ENCODE data around the gene PSMB7.
A peak's percentile ranks its signal among the peaks of the same experiment; 100 is the strongest.

PSMB7 gene

GRCh38 chr9:124415102-124415851 is at the start of gene PSMB7:
Gene PSMB7, minus strand, starts transcription at chr9:124415442. Its CDS starts 17 bp downstream, at chr9:124415425.
- DNase-seq = peak; percentile 98

GRCh38 chr9:124462739-124463138 is 47.5 kb upstream of the PSMB7 start:
- DNase-seq = no peak

DNA sequence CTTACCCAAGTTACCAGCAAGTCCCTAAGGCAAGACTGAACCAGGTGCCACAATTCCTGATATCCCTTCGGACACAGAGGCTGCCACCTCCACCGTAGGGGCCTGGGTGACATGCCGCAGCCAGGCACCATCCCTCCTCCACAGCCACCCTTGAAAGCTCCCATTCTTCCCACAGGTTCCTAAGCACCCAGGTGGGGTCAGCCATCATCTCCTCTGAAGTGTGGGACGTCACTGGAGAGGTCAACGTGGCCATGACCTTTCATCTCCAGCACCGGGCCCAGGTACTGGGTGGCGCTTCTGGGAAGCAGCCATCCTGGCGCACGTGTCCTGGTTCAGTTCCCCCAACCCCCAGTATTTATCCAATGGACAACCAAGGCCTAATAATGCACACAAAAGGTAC is 43.2 kb upstream of the PSMB7 start:
- DNase-seq = no peak

DNA sequence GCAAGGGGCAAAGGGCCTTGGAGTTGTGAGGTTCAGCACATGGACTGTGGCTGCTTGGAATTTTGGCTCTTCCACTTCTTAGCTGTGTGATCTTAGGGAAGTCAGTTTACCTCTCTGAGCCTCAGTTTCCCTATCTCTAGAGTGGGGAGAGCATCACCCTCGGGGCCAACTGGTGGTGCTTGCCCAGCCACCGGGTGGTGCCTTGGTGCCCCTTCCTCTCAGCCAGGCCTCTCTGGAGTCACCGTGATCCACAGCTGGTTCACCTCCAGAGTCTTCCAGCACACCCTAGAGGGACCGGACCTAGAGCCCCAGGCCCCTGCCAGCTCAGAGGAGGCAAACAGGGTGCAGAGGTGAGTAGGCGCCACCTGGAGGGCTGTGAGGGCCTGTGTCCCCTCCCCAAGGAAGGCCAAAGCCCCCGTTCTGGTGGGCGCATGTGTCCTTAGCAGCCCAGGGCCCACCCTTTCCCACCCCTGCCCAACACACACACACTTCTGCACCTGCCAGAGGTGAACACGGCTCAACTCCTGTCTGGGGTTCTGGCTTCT is 42.7 kb upstream of the PSMB7 start:
- no peak for DNase-seq

DNA sequence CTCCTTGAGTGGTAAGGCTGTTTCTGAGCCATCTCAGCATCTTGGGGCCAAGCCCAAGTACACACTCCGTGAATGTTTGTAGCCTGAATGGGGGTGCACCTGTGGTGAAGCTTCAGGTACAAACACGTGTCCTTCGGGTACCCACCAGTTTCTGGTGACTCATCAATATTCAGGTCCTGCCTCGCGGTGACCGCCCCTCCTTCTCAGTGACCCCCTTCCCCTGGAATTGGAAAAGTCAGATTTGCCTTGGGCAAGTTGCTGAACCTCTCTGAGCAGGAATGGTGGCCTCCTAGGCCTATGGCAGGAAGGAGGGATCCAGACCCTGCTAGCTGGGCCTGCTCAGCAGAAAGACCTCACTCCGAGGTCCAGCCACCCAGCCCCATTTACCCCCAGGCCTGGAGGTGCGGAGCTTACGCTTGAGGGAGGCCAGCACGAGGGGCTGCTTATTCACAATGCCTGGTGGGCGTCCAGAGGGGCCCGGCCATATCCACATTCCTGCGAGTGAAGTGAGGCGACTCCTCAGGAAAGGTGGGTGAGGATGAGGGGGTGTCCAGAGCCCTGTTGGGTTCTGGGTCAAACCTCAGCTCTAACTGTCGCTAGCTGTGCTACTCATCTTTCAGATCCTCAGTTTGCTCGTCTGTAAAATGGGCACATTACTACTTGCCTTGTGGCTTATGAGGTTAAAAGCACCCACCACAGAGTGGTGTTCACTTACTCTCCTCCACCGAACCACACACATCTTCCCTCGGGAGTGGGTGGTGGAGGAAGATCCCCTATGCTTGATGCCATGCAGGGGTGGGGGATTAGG is 42.0 kb upstream of the PSMB7 start:
- no peak for DNase-seq

DNA sequence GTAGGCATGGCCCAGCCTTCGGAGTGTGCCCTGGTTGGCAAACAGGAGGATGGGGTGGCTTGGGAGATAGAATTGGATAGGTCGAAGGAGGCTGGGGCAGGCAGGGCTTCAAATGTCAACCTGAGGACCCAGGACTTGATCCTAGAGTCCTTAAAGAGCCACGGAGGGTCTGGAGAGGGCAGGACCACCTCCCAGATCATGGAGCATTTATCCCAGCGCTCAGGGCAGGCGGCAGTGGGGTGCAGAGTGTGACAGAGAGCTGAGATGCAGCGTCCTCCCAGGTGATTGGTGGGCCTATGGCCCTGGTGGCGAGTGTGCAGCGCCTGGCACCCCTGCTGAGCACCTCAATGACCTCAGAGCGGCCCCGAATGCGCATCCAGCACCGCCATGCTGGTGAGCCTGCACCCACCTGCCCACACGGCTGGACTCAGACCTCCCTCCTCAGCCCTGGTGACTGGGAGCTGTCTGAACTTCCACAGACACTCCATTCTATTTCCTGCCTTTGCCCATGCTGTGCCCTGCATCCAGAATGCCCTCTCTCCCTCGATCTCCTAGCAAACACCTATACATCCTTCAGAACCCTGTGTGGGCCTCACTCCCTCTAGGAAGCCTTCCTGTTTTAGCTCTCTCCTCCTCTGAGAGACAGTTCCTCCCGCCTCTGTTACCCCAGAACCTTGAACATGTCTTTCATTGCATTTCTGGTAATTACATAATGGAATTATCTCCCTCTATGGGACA is 41.3 kb upstream of the PSMB7 start:
- no peak for DNase-seq

DNA sequence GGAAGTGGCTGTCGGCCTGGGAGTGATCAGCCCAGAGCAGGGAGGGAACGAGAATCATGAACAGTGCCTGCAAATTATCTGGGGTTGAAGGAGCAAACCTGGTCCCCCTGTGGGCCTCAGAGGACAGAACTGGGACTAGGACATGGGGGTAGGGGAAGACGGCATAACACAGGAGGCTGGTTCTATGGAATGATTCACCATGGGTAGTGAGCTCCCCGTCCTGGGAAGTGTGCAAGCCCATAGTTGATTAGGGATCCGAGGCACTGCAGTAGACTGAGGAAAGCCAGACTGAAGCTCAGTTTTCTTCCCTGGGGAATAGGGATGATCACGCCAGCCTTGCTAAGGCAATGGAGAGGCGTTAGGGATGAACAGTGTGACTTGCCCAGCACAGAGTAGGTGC is 40.6 kb upstream of the PSMB7 start:
- DNase-seq = no peak

DNA sequence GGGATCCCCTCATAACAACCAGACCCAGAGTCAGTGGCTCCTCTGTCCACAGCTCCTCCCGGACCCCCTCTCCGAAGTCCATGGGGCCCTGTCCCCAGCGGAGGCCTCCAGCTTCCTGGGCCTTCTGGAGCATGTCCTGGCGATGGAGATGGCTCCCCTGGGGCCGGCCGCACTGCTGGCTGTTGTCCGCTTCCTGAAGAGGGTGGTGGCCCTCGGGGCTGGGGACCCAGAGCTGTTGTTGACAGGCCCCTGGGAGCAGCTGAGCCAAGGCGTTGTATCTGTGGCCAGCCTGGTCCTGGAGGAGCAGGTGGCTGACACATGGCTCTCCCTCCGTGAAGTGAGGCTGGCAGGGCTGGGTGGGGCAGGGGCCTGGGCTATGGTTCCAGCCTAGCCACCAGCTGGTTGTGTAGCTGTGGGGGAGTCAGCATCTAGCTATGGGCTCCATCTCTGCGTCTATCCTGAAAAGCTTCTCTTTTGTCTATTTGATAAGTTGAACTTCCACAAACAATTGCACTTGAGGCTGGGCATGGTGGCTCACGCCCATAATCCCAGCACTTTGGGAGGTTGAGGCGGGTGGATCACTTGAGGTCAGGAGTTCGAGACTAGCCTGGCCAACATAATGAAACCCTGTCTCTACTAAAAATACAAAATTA is 39.7 kb upstream of the PSMB7 start:
- no peak for DNase-seq

DNA sequence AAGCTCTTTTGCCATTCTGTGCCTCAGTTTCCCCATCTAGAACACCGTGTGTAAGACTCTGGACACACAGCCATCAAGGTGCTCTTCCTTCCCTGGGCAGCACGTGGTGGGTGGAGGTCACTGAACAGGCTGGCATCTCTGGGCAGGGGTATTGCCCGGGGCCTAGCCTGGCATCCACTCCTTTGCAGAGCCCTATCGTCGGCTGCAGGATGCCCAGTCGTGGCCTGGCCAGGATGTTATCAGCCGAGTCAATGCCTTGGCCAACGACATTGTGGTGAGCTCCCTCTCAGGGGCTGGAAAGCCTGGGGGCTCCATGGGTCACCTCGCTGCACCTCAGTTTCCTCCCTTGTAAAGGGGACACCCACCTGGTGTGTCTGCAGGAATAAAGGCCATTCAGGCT is 39.1 kb upstream of the PSMB7 start:
- no peak for DNase-seq

DNA sequence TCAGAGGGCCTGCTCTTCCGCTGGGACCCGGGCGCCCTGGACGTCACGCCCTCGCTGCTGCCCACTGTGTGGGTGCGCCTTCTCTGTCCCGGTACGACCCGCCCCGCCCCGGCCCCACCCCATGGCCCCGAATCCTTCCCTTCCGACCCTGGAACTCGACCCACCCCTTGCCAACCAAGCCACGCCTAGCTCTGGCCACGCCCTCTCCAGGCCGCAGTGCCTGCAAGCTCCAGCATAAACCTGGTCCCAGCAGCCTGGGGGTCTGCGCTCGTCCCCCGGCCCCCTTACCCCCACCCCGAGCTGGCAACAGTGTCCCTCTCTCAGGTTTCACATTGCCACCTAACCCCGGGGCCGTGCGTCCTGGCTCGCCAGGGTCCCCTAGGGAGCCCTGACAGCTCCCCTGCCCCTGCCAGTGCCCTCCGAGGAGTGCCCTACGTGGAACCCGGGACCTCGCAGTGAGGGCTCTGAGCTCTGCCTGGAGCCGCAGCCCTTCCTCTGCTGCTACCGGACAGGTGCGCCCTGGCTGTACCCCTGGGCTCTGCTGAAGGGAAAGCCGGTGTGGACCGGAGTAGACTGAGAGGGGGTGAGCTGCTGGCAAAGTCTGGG is 38.4 kb upstream of the PSMB7 start:
- no peak for DNase-seq

GRCh38 chr9:124452841-124453585 is 37.8 kb upstream of the PSMB7 start:
- DNase-seq = no peak

DNA sequence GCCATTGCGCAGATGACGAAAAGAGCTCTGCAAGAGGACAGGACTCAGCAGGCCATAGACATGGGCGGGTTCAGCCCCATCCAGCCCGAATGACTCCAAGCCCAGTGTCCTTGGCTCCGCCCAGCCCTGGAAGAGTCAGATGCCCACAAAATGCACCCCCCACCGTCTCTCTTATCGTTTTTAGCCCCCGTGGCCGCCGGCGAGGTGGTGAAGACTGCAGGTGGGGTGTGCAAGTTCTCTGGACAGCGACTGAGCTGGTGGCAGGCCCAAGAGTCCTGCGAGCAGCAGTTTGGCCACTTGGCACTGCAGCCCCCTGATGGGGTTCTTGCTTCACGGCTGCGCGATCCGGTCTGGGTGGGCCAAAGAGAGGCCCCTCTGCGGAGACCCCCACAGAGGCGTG is 37.1 kb upstream of the PSMB7 start:
- DNase-seq = no peak

GRCh38 chr9:124450931-124451661 is 35.9 kb upstream of the PSMB7 start:
- no peak for DNase-seq

GRCh38 chr9:124450241-124450924 is 35.1 kb upstream of the PSMB7 start, which contains the start of gene ADGRD2:
Gene ADGRD2, plus strand, starts transcription at chr9:124450451. Its CDS starts 1,216 bp downstream, at chr9:124451667.
- no peak for DNase-seq

DNA sequence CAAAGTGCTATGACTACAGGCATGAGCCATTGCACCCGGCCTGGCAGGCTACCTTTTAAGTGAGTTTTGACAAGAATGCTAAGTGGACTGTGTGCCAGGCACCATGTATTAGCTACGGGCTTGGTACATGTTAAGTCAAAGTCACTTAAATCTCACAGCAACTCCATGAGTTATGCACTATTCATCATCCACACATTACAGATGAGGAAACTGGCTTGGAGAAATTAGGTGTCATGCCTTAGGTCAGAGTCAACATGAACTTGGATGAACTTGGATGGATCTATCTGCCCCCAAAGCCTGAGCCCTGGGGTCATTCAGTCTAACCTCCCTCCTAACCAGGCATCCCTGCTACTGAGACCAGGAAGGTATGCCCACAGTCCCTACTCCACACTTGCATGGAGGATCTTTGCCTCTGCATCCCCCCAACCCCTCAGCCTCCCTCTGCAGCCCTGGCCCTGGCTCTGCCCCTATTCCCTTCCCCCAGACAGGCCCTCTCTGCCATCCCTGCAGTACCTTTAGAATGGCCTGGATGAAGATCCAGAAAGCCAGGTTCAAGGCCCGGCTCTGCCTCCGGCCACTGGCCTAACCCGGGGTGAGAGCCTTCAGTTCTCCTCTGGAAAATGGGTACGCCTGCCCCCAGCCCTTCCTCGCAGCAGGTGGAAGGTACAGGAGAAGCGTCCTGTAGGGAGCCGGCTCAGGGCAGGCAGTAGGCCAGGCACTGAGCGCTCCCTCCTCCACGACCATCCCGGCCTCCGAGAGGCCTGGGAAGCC is 34.3 kb upstream of the PSMB7 start:
- DNase-seq = no peak

GRCh38 chr9:124448019-124448418 is 32.8 kb upstream of the PSMB7 start:
- no peak for DNase-seq

GRCh38 chr9:124447297-124447661 is 32.0 kb upstream of the PSMB7 start:
- DNase-seq = no peak

- no peak for DNase-seq
Observed at GRCh38 chr9:124444166-124444565, 28.9 kb upstream of the PSMB7 start.

GRCh38 chr9:124443625-124444024 is 28.4 kb upstream of the PSMB7 start:
- DNase-seq = no peak

Measured in activated T-cell treated with anti-CD3 and anti-CD28 coated beads for 4 hours (primary cell).